Activated CD8-positive, alpha-beta memory T cell treated with anti-CD3 and anti-CD28 coated beads, Interleukin-2, amount 10 ng/mL, durations not matched to agents 7 days and 5 days (primary cell): ENCODE measurements around the gene PAIP2B. TPM values are rescaled to one million over a fixed set of nuclear protein-coding genes. Genes with fewer than 3 reads are reported as not detected.

Experiments used
- ATAC-seq: fragments of 150-1000 bp; cut with Tn5 transposase; one replicate; pipeline ENCODE4 v1.10.0; 2021; ENCODE audit warnings: moderate library complexity
- CTCF ChIA-PET: fragments of 350-600 bp; sonication (Branson Sonifier 250); formaldehyde crosslinking; loops from one replicate; lab custom pipeline; 2021; ENCODE audit warnings: antibody characterized with exemption; lab: Charles Lee
- DNase-seq: peaks from one replicate; pipeline ENCODE4 v3.0.0-alpha.2; 2020
- H3K27ac Mint-ChIP-seq: one replicate; pipeline ENCODE4 v1.8.0; 2021; ENCODE audit warnings: mild to moderate bottlenecking, mixed read lengths
- H3K27me3 Mint-ChIP-seq: one replicate; pipeline ENCODE4 v1.8.0; 2021; ENCODE audit warnings: mixed read lengths
- H3K36me3 Mint-ChIP-seq: one replicate; pipeline ENCODE4 v1.8.0; 2021; ENCODE audit warnings: mild to moderate bottlenecking, mixed read lengths
- H3K4me1 Mint-ChIP-seq: one replicate; pipeline ENCODE4 v1.8.0; 2021; ENCODE audit warnings: mixed read lengths
- H3K4me3 Mint-ChIP-seq: one replicate; pipeline ENCODE4 v1.8.0; 2021; ENCODE audit warnings: mild to moderate bottlenecking, moderate library complexity, mixed read lengths
- H3K9me3 Mint-ChIP-seq: one replicate; pipeline ENCODE4 v1.8.0; 2022; ENCODE audit warnings: low read depth, mixed read lengths
- total RNA-seq, 2 experiments: library from RNA; stranded (reverse); gene quantifications; one replicate each; pipeline ENCODE4 v1.2.3, GENCODE V29; 2021

Gene PAIP2B, protein sequence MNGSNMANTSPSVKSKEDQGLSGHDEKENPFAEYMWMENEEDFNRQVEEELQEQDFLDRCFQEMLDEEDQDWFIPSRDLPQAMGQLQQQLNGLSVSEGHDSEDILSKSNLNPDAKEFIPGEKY
- 1 to 10 TPM; 1.1 to 1.5 TPM for total RNA-seq

DNA sequence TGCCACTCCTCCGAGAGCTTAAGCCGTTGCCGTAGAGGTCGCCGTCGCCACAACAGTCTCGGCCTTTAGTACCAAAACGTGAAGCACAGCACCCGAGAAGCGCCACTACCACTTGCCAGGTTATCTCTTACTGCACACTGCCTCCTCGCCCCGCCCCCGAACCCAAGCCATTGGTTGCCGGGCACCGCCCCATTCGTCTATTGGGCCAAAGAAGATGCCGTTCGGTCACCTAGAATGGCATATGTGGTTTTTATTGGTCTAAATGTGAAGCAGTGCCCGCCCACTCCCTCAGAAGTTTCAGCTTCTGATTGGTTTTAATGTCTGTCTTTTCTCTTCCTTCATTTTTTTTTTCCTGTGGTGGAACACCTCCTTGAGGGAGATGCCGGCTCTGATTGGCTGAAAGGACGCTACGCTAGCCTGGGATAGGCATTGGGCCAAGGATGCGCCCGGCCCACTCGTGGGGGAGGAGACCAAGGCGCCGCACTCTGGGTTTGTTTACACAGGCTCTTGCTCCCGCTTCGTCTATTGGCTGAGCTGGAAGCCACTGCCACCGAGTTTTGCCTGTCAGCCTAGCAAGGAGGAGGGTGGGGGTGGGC, at the start of gene PAIP2B:
PAIP2B (minus strand) TSS at position 139 of the 596 bp plus-strand sequence. CDS start 24,514 bp downstream, outside the sequence.
- ATAC-seq = peak; percentile 97
- peak; percentile 99 for DNase-seq
- H3K9me3 Mint-ChIP-seq = no peaks in the 10 kb centered on the region
- peak within 1 kb of the TSS; percentile 89 for H3K4me3 Mint-ChIP-seq
- H3K36me3 Mint-ChIP-seq = no peaks in the 10 kb centered on the region
- peaks cover 20% of the 10 kb centered on the region for H3K27me3 Mint-ChIP-seq
- H3K4me1 Mint-ChIP-seq = peaks cover 10% of the 10 kb centered on the region
- CTCF ChIA-PET = interaction anchor here (0.9 to 4.1 kb wide), 6 partner anchors 9 to 159 kb away, joined by 3 to 18 read pairs (median 3); partner anchors contain the start of gene ZNF638
- peak within 1 kb of the TSS; percentile 83 for H3K27ac Mint-ChIP-seq

DNA sequence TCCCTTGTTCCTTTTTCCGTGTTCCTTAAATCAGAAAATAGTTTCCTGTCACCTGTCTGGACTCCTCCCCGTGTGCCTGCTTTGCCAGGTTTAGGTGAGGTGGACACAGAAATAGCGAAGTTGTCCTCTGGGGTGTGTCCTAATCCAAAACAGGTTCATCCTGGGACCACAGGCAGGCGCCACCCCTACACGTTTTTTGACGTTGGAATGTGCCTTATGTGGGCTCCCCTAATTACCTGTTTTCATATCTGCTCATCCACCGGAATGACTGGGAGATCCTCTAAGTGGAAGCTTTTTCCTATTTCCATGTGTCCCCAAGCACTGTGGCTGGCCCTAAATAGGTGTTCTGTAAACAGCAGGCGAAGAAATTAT, 49.0 kb upstream of the PAIP2B start:
- CTCF ChIA-PET = interaction anchor here (1.4 to 2.3 kb wide), 3 partner anchors 23 to 234 kb away, joined by 3 to 8 read pairs (median 7); no protein-coding TSS in a partner anchor
- ATAC-seq (no peak), DNase-seq (no peak)
- no peaks in the 10 kb centered on the region for H3K9me3 Mint-ChIP-seq
- no peak overlapping the region for H3K27ac Mint-ChIP-seq
- peak overlapping the region; percentile 48 for H3K4me3 Mint-ChIP-seq
- H3K36me3 Mint-ChIP-seq = no peaks in the 10 kb centered on the region
- H3K4me1 Mint-ChIP-seq = peaks cover 17% of the 10 kb centered on the region
- H3K27me3 Mint-ChIP-seq = peaks cover 86% of the 10 kb centered on the region

DNA sequence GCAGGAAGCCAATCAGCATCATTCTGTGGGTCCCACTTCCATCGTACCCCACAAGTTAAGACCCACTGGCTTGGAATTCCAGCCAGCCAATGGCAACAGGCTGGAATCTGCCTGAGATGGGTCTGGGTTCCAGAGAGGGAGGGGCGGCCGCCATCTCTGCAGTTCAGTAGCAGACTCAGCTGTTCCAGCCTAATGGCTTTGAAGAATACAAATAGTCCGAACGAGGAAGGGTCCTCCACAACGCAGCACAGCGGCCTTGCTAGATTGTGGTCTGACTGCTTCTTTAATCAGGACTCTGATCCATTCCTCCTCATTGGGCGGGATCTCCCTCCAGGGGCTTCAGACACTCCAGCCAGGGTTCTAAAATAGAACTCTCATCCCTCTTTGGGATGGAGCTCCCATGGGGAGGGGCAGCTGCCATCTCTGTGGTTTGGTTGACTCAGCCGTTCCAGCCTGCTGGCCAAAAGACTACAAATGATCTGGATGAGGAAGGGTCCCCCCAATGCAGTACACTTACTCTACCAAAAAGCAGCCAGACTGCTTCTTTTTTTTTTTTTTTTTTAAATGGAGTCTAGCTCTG, 42.7 kb upstream of the PAIP2B start:
- Mint-ChIP-seq H3K4me1 (no peaks in the 10 kb centered on the region), H3K4me3 (no peak overlapping the region), H3K27me3 (peaks cover 49% of the 10 kb centered on the region), H3K27ac (no peak overlapping the region), H3K9me3 (no peaks in the 10 kb centered on the region), H3K36me3 (no peaks in the 10 kb centered on the region)
- ATAC-seq (no peak), DNase-seq (no peak)
- CTCF ChIA-PET = no interaction called here

DNA sequence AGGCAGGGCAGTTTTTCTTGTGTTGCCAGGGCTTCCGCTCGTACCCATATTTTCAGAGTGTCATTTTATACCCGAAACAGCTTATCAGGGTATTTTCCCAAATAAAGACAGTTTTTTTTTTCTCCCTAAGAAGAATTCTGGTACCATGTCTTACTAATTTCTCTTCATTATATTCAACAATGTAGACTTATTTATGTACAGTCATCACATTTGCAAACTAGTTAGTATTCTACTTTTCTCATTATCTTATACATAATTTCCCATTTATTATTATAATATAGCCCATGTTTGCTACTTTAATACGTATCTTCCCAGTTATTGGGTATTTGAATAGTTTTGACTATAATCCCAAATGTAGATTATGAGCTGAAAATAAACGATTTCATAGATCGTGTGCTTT, 36.5 kb upstream of the PAIP2B start:
- Mint-ChIP-seq H3K27me3 (peaks cover 32% of the 10 kb centered on the region), H3K4me3 (no peak overlapping the region), H3K9me3 (no peaks in the 10 kb centered on the region), H3K4me1 (no peaks in the 10 kb centered on the region), H3K27ac (no peak overlapping the region), H3K36me3 (no peaks in the 10 kb centered on the region)
- ATAC-seq = no peak
- CTCF ChIA-PET = no interaction called here
- no peak for DNase-seq

DNA sequence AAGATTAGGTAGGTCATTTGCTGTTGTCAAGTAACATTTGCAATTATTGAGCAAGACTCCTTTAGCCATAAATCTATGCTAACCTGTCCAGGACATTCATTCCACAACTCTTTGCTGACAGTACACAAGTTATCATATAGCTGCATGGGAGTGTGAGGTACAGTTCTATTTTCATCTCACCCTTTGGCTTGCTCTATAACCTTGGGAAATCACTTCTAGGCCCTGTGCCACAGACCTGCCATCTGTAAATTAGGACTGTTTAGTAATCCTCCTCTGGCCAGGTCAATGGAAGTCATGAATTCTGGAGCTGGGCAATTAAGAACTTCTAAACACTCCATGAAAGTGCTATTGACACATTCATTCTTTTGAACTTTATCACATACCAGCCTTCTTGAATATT, 34.6 kb upstream of the PAIP2B start:
- DNase-seq = no peak
- H3K36me3 Mint-ChIP-seq = no peaks in the 10 kb centered on the region
- peaks cover 41% of the 10 kb centered on the region for H3K27me3 Mint-ChIP-seq
- H3K9me3 Mint-ChIP-seq = no peaks in the 10 kb centered on the region
- no peak for ATAC-seq
- H3K27ac Mint-ChIP-seq = no peak overlapping the region
- no peaks in the 10 kb centered on the region for H3K4me1 Mint-ChIP-seq
- H3K4me3 Mint-ChIP-seq = no peak overlapping the region
- CTCF ChIA-PET = no interaction called here

DNA sequence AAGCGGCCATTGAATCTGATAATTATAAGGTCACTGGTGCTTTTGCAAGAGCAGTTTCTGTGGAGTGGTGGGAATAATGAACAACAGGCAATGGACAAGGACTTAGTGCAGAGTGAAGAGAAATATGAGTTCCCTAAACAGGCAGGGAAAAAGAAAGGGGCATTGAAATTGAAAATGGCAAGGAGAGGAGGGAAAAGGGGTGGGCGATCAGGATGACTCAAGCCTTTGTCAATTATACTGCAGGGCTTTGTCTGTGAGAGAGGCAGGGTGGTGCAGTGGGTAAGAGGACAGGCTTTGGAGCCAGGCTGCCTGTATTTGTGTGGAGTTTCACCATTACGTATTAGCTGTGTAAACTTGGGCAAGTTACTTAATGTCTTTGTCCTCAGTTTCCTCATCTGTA, 29.5 kb upstream of the PAIP2B start:
- DNase-seq (no peak), ATAC-seq (no peak)
- Mint-ChIP-seq H3K36me3 (no peaks in the 10 kb centered on the region), H3K27ac (no peak overlapping the region), H3K27me3 (peaks cover 31% of the 10 kb centered on the region), H3K4me1 (no peaks in the 10 kb centered on the region), H3K9me3 (no peaks in the 10 kb centered on the region), H3K4me3 (no peak overlapping the region)
- CTCF ChIA-PET = no interaction called here

DNA sequence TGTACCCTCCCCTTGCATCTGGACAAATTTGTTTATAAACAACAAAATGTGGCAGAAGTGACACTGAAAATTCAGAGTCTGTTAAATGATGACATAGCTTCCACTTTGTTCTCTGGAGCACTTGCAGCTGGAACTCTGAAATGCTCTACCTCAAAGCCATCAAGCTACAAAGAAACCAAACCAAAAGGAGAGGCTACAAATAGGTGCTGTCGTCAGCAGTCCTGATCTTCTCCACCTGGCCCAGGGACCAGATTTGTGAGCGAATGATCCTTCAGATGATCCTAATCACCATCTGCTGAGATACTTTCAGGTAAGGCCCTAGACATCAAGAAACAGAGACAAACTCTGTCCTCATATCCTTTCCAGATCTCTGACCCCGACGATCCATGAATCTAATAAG, 27.9 kb upstream of the PAIP2B start:
- DNase-seq (no peak), ATAC-seq (no peak)
- no peaks in the 10 kb centered on the region for H3K9me3 Mint-ChIP-seq
- H3K4me1 Mint-ChIP-seq = no peaks in the 10 kb centered on the region
- H3K27ac Mint-ChIP-seq = no peak overlapping the region
- H3K27me3 Mint-ChIP-seq = peaks cover 35% of the 10 kb centered on the region
- no peak overlapping the region for H3K4me3 Mint-ChIP-seq
- CTCF ChIA-PET = no interaction called here
- H3K36me3 Mint-ChIP-seq = no peaks in the 10 kb centered on the region

DNA sequence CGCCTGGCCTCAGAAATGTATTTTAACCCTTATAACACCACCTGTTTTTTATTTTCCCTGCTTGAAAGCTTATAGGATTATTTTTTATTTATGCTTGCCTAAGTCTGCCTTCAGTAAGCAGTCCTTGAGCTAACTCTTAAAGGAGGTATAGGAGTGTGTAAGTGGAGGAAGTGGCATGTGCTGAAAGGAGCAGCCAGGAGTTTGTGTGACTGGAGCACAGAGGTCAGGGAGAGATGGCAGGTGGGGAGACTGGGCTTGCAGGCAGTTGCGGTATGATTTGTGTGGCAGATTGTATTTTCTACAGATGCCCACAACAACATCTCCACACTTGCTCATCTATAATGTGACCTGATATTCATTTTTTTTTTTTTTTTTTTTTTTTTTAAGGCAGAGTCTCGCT, 27.2 kb upstream of the PAIP2B start:
- Mint-ChIP-seq H3K4me1 (no peaks in the 10 kb centered on the region), H3K27me3 (peaks cover 40% of the 10 kb centered on the region), H3K36me3 (no peaks in the 10 kb centered on the region), H3K27ac (no peak overlapping the region), H3K4me3 (no peak overlapping the region), H3K9me3 (no peaks in the 10 kb centered on the region)
- no peak for DNase-seq
- ATAC-seq = no peak
- CTCF ChIA-PET = no interaction called here

DNA sequence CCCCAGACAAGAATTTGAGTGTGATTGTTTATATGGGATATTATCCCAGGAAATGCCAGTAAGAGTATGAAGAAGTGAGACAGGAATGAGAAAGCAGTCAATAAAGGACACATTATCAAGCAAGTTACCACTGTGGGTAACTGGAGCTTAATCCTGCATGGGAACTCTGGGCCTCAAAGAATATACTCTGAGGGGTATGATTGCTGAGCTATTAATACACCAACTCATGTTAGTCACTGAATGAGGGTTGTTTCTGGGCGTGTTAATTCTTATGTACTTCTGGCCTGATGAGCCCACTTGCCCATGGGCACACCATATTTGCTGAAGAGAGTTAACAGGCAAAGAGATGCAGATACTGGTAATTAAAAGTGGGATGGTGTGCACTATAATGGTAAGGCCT, 26.6 kb upstream of the PAIP2B start:
- Mint-ChIP-seq H3K4me3 (no peak overlapping the region), H3K27ac (no peak overlapping the region), H3K36me3 (no peaks in the 10 kb centered on the region), H3K9me3 (no peaks in the 10 kb centered on the region), H3K4me1 (no peaks in the 10 kb centered on the region), H3K27me3 (peaks cover 42% of the 10 kb centered on the region)
- ATAC-seq (no peak), DNase-seq (no peak)
- CTCF ChIA-PET = no interaction called here

DNA sequence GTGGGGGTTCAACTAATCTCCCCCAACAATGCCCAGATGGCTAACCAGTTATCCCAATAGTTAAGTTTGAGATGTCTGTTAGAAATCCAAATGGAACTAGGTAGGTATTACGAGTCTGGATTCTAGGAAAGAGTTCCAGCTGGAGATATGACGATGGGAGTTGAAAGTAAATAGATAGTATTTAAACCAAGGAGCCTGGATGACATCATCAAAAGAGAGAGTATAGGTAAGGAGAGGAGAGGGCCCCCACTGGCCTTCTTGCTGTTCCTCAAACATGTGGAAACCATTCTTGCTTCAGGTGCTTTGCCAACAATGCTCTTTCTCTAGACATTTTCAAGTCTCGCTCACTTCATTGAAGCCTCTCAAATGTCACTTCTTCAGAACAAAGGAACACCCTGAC, 26.0 kb upstream of the PAIP2B start:
- ATAC-seq (no peak), DNase-seq (no peak)
- H3K27me3 Mint-ChIP-seq = peaks cover 42% of the 10 kb centered on the region
- H3K27ac Mint-ChIP-seq = no peak overlapping the region
- CTCF ChIA-PET = no interaction called here
- H3K36me3 Mint-ChIP-seq = no peaks in the 10 kb centered on the region
- no peaks in the 10 kb centered on the region for H3K4me1 Mint-ChIP-seq
- no peak overlapping the region for H3K4me3 Mint-ChIP-seq
- H3K9me3 Mint-ChIP-seq = no peaks in the 10 kb centered on the region

DNA sequence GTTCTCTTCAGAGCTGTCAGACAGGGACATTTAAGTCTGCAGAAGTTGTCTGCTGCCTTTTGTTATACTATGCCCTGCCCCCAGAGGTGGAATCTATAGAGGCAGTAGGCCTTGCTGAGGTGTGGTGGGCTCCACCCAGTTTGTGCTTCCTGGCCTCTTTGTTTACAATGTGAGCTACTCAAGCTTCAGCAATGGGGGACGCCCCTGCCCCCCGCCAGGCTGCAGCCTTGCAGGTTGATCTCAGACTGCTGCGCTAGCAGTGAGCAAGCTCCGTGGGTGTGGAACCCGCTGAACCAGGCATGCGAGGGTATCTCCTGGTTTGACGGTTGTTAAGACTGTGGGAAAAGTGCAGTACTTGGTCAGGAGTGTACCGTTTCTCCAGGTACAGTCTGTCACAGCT, 24.0 kb upstream of the PAIP2B start:
- CTCF ChIA-PET = no interaction called here
- Mint-ChIP-seq H3K27ac (no peak overlapping the region), H3K4me3 (no peak overlapping the region), H3K9me3 (no peaks in the 10 kb centered on the region), H3K4me1 (no peaks in the 10 kb centered on the region), H3K27me3 (peaks cover 41% of the 10 kb centered on the region), H3K36me3 (no peaks in the 10 kb centered on the region)
- ATAC-seq (no peak), DNase-seq (no peak)

DNA sequence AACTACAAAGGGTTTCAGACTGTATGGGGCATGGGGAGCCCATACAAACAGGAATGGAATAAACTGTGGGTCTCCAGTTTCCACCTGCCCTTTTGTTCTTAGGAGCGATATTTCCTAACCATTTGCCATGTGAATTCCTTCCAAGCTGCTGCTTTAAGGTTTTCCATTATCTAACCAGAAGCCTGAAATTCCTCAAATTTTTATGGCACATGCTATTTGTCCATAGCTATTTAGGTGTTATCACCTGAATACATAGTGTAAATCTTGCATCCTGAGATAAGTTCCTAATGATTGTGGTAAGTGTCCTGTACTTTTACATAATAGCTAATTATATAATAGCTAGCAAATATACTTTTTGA, 17.4 kb upstream of the PAIP2B start:
- no peak overlapping the region for H3K4me3 Mint-ChIP-seq
- H3K4me1 Mint-ChIP-seq = no peaks in the 10 kb centered on the region
- ATAC-seq (no peak), DNase-seq (no peak)
- H3K27me3 Mint-ChIP-seq = peaks cover 45% of the 10 kb centered on the region
- no peaks in the 10 kb centered on the region for H3K36me3 Mint-ChIP-seq
- H3K9me3 Mint-ChIP-seq = no peaks in the 10 kb centered on the region
- CTCF ChIA-PET = no interaction called here
- H3K27ac Mint-ChIP-seq = no peak overlapping the region

DNA sequence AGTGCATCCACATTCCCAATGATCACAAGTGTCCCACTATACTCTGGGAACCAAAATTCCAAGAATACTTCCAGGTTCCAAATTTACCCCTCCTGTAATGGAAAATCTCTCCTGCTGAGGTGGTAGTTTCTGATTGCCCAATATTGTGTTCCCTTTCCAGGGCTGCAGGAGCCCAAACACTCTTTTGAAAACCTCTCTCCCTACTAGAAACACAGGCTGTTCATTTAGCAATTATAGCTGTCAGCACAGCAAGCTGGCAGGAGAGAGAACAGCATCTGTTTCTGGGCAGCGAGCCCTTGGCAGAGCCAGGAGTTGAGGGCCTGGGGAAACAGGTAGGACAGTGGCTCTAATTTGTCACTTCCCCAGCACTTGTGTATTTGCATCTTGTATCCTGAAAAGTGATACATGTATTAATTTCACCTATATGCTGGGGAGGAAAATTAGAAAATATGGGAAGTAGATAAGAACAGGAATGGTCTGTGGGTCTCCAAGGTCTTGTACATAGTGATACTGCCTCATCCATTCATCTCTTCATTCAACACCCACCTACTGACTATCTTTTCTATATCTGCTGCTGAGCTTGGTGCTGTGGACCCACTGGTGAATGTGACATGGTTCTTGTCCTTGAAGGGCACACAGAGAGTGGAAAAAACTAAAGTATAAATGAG, 16.9 kb upstream of the PAIP2B start:
- no peaks in the 10 kb centered on the region for H3K36me3 Mint-ChIP-seq
- CTCF ChIA-PET = no interaction called here

DNA sequence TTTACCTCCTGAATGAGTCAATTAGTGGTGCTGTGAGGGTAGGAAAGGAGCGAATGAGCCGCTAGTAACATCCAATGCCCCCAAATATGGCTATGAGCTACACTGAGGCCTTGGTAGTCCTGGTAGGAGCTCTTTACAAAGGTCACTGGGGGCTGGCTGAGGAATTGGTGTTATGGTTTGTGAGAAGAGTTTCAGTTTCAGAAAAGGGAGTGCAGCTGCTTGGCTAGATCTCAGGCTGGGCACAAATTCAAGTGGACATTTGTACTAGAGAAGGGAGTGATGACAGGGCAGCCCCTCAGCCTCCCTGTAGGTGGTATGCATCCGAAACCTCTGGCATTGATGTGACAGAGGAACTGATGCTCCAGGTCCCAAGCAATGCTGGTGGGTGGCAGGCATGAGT, 13.9 kb upstream of the PAIP2B start:
- Mint-ChIP-seq H3K27ac (no peak overlapping the region), H3K4me3 (no peak overlapping the region), H3K9me3 (no peaks in the 10 kb centered on the region), H3K4me1 (no peaks in the 10 kb centered on the region), H3K36me3 (no peaks in the 10 kb centered on the region), H3K27me3 (peaks cover 24% of the 10 kb centered on the region)
- no peak for ATAC-seq
- no peak for DNase-seq
- CTCF ChIA-PET = no interaction called here

More for the DNA sequence above, 16.9 kb upstream of the PAIP2B start:
- DNase-seq (no peak), ATAC-seq (no peak)
- Mint-ChIP-seq H3K4me3 (no peak overlapping the region), H3K27ac (no peak overlapping the region), H3K4me1 (no peaks in the 10 kb centered on the region), H3K27me3 (peaks cover 41% of the 10 kb centered on the region), H3K9me3 (no peaks in the 10 kb centered on the region)
